ENCODE measurements around the gene MDFI.

The MDFI gene

GRCh38 chr6:41638002-41638934, at the start of gene MDFI:
TSS of gene MDFI (plus strand) at chr6:41638468. CDS start at chr6:41638750, 282 bp downstream.
- no peak for TF ChIP-seq CTCF (IDR thresholded peaks at IDR 0.05; ENCODE audit: borderline replicate concordance, insufficient read depth, low read depth, low read length)
- no peak within 1 kb of the TSS for H3K4me3 ChIP-seq (ENCODE audit: low read depth, low read length)

- no peak for TF ChIP-seq CTCF (IDR thresholded peaks at IDR 0.05; ENCODE audit: borderline replicate concordance, insufficient read depth, low read depth, low read length)
- no peak overlapping the region for H3K4me3 ChIP-seq (ENCODE audit: low read depth, low read length)
Measured at GRCh38 chr6:41589223-41589622, 49.0 kb upstream of the MDFI start.

GRCh38 chr6:41589636-41590622, 48.3 kb upstream of the MDFI start:
- H3K4me3 ChIP-seq (ENCODE audit: low read depth, low read length): no peak overlapping the region
- no peak for TF ChIP-seq CTCF (IDR thresholded peaks at IDR 0.05; ENCODE audit: borderline replicate concordance, insufficient read depth, low read depth, low read length)

GRCh38 chr6:41591122-41591521, 47.1 kb upstream of the MDFI start:
- no peak overlapping the region for H3K4me3 ChIP-seq (ENCODE audit: low read depth, low read length)
- no peak for TF ChIP-seq CTCF (IDR thresholded peaks at IDR 0.05; ENCODE audit: borderline replicate concordance, insufficient read depth, low read depth, low read length)

GRCh38 chr6:41591859-41592502, 46.3 kb upstream of the MDFI start:
- peak; percentile 87 for TF ChIP-seq CTCF (IDR thresholded peaks at IDR 0.05; ENCODE audit: borderline replicate concordance, insufficient read depth, low read depth, low read length)
- H3K4me3 ChIP-seq (ENCODE audit: low read depth, low read length): no peak overlapping the region

- TF ChIP-seq CTCF (IDR thresholded peaks at IDR 0.05; ENCODE audit: borderline replicate concordance, insufficient read depth, low read depth, low read length): no peak
- H3K4me3 ChIP-seq (ENCODE audit: low read depth, low read length): no peak overlapping the region
Measured at GRCh38 chr6:41593406-41593805, 44.9 kb upstream of the MDFI start.

Measured in GM12875 (cell line).